ENCODE measurements around the gene SETD7. TPM values are rescaled to one million over a fixed set of nuclear protein-coding genes. Genes with fewer than 3 reads are reported as not detected.
A peak's percentile ranks its signal among the peaks of the same experiment; 100 is the strongest.

SETD7 gene
- polyA plus RNA-seq, 3 donors = 14.1 to 16.8 (median 15.4) TPM

GRCh38 chr4:139454111-139455045 lies 101.6 kb downstream of the SETD7 start, which contains the start of gene RAB33B:
RAB33B (plus strand) TSS chr4:139454121; CDS start chr4:139454196, 75 bp downstream.
- no peaks in the 10 kb centered on the region for H3K27me3 ChIP-seq (ENCODE audit: control insufficient read depth in 2 of 2, insufficient read depth in 2 of 2, low read length in 2 of 2)
- no peaks in the 10 kb centered on the region for H3K9me3 ChIP-seq (replicated peaks in 1 of 2; ENCODE audit: control insufficient read depth in 1 of 2, insufficient read depth in 1 of 2, low read length in 2 of 2)
- peaks cover 0 to 6% of the 10 kb centered on the region in 2 donors for H3K36me3 ChIP-seq (replicated peaks in 1 of 2; ENCODE audit: control insufficient read depth in 1 of 2, insufficient read depth in 2 of 2, low read length in 2 of 2)
- H3K9me3 Mint-ChIP-seq = peaks cover 0 to 2% (median 0%) of the 10 kb centered on the region in 7 donors
- intact Hi-C loops (cut with micrococcal nuclease) = loop anchor here (5.0 to 10.0 kb wide), 3 partner anchors 103 to 1260 kb away; partner anchors contain the start of gene SETD7 (in 1 of the 2)
- WGBS (ENCODE audit: insufficient coverage) = 0% methylated on average over 39 of the region's 46 CpGs
- H3K4me3 ChIP-seq (replicated peaks in 1 of 3; ENCODE audit: low read depth in 2 of 3, low read length in 3 of 3) = peak within 1 kb of the TSS; percentile 74 to 98 (median 94)
- H3K36me3 Mint-ChIP-seq = peaks cover 6 to 14% of the 10 kb centered on the region in 2 donors
- no peak for TF ChIP-seq CTCF (IDR thresholded peaks at IDR 0.05)
- H3K27me3 Mint-ChIP-seq (ENCODE audit: low read depth in 3 of 3) = peaks cover 0 to 1% (median 0%) of the 10 kb centered on the region in 3 donors
- H3K27ac Mint-ChIP-seq = peak within 1 kb of the TSS; percentile 95 to 99 (median 98)
- peaks cover 40% of the 10 kb centered on the region for H4K20me1 ChIP-seq (ENCODE audit: insufficient read depth, low read length)
- DNase-seq = peak in 2 of 3 donors; percentile 27 to 88
- peaks cover 30 to 48% of the 10 kb centered on the region in 2 donors for H3K4me1 ChIP-seq (ENCODE audit: control insufficient read depth in 1 of 2, insufficient read depth in 2 of 2, low read length in 2 of 2)
- peak within 1 kb of the TSS; percentile 99 for H2AFZ ChIP-seq (ENCODE audit: insufficient read depth, low read depth, low read length, poor library complexity, severe bottlenecking)
- H3K9ac ChIP-seq (ENCODE audit: insufficient read depth, low read length, poor library complexity, severe bottlenecking) = peak within 1 kb of the TSS; percentile 89
- peaks cover 85% of the 10 kb centered on the region for H3K79me2 ChIP-seq (ENCODE audit: insufficient read depth, low read length)
- H3K27ac ChIP-seq (ENCODE audit: low read depth in 1 of 2, low read length in 2 of 2) = peak within 1 kb of the TSS; percentile 94 to 95
- peak within 1 kb of the TSS; percentile 85 for H3K4me2 ChIP-seq (replicated peaks; ENCODE audit: extremely low read depth, low read length, poor library complexity, severe bottlenecking)
- H3K4me3 Mint-ChIP-seq = peak within 1 kb of the TSS; percentile 96 to 98
- peaks cover 61% of the 10 kb centered on the region for H3K4me1 Mint-ChIP-seq

- under 1% methylated on average over 74 of the region's 76 CpGs for WGBS (ENCODE audit: insufficient coverage)
Measured at GRCh38 chr4:139453371-139454110, 102.5 kb downstream of the SETD7 start.

More at GRCh38 chr4:139453371-139454110, 102.5 kb downstream of the SETD7 start:
- H3K9me3 ChIP-seq (replicated peaks in 1 of 2; ENCODE audit: control insufficient read depth in 1 of 2, insufficient read depth in 1 of 2, low read length in 2 of 2) = no peaks in the 10 kb centered on the region
- Mint-ChIP-seq H3K27ac (peak overlapping the region; percentile 95 to 99 (median 98)), H3K4me3 (peak overlapping the region; percentile 96 to 98), H3K36me3 (peaks cover 5 to 7% of the 10 kb centered on the region in 2 donors), H3K9me3 (peaks cover 0 to 2% (median 0%) of the 10 kb centered on the region in 7 donors), H3K4me1 (peaks cover 61% of the 10 kb centered on the region), H3K27me3 (ENCODE audit: low read depth in 3 of 3) (peaks cover 0 to 1% (median 0%) of the 10 kb centered on the region in 3 donors)
- H3K9ac ChIP-seq (ENCODE audit: insufficient read depth, low read length, poor library complexity, severe bottlenecking) = peak overlapping the region; percentile 89
- H3K27ac ChIP-seq (ENCODE audit: low read depth in 1 of 2, low read length in 2 of 2) = peak overlapping the region; percentile 94 to 95
- intact Hi-C loops (cut with micrococcal nuclease) = loop anchor here (5.0 to 10.0 kb wide), 3 partner anchors 104 to 1261 kb away; partner anchors contain the start of gene SETD7 (in 1 of the 2)
- H4K20me1 ChIP-seq (ENCODE audit: insufficient read depth, low read length) = peaks cover 32% of the 10 kb centered on the region
- peaks cover 30 to 48% of the 10 kb centered on the region in 2 donors for H3K4me1 ChIP-seq (ENCODE audit: control insufficient read depth in 1 of 2, insufficient read depth in 2 of 2, low read length in 2 of 2)
- peaks cover 80% of the 10 kb centered on the region for H3K79me2 ChIP-seq (ENCODE audit: insufficient read depth, low read length)
- peaks cover 0 to 3% of the 10 kb centered on the region in 2 donors for H3K36me3 ChIP-seq (replicated peaks in 1 of 2; ENCODE audit: control insufficient read depth in 1 of 2, insufficient read depth in 2 of 2, low read length in 2 of 2)
- H3K4me2 ChIP-seq (replicated peaks; ENCODE audit: extremely low read depth, low read length, poor library complexity, severe bottlenecking) = peak overlapping the region; percentile 85
- DNase-seq = peak; percentile 93 to 97 (median 94)
- peak overlapping the region; percentile 74 to 98 (median 94) for H3K4me3 ChIP-seq (replicated peaks in 1 of 3; ENCODE audit: low read depth in 2 of 3, low read length in 3 of 3)
- H2AFZ ChIP-seq (ENCODE audit: insufficient read depth, low read depth, low read length, poor library complexity, severe bottlenecking) = peak overlapping the region; percentile 99
- H3K27me3 ChIP-seq (ENCODE audit: control insufficient read depth in 2 of 2, insufficient read depth in 2 of 2, low read length in 2 of 2) = no peaks in the 10 kb centered on the region
- peak; percentile 30 for TF ChIP-seq CTCF (IDR thresholded peaks at IDR 0.05)

All from CD14-positive monocyte (primary cell).